HG03280 (cell line): ENCODE data around the gene AIFM1.
"Not testable (repeated sequence)": the region's sequence is repeated elsewhere in the genome, so short reads cannot be mapped to it uniquely, and the experiment has no call there.

ENCODE experiments used
- ATAC-seq: cut with Tn5 transposase; IDR thresholded peaks from one replicate; pipeline ENCODE4 v1.9.1; 2021; ENCODE audit warnings: mild to moderate bottlenecking, moderate library complexity; ENCODE audit not compliant: unreplicated experiment

AIFM1 gene

DNA sequence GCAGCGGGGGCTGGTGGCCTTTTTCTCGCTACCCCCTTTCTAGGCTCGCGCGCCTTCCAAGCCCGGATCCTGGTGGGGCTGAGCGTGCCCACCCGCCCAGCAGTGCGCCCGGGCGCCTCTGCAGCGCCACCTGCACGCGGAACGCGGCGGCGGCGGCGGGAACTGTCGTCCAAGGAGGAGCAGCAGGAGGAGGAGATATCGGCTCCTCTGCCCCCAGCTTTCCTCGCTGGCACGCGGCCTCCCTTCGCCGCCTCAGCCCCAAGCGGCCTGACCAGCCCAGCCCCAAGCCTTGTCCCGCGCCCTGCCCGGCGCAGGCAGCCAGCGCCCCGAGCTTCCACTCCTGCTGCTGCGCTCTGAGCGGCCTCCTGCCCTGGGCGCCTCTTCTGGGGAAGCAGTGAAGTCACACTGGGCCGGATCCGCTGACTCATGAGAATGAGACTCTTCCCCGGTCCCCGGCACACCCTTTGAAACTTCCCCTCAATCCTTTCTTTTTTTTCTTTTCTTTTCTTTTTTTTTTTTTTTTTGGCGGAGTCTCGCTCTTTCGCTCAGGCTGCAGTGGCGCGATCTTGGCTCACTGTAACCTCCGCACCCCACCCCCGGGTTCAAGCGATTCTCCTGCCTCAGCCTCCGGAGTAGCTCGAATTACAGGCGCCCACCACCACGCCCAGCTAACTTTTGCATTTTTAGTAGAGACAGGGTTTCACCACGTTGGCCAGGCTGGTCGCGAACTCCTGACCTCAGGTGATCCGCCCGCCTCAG lies 44.7 kb downstream of the AIFM1 start:
- peak; percentile 76 for ATAC-seq

GRCh38 chrX:130120321-130120731 lies 45.3 kb downstream of the AIFM1 start:
- ATAC-seq, result peak; percentile 39

DNA sequence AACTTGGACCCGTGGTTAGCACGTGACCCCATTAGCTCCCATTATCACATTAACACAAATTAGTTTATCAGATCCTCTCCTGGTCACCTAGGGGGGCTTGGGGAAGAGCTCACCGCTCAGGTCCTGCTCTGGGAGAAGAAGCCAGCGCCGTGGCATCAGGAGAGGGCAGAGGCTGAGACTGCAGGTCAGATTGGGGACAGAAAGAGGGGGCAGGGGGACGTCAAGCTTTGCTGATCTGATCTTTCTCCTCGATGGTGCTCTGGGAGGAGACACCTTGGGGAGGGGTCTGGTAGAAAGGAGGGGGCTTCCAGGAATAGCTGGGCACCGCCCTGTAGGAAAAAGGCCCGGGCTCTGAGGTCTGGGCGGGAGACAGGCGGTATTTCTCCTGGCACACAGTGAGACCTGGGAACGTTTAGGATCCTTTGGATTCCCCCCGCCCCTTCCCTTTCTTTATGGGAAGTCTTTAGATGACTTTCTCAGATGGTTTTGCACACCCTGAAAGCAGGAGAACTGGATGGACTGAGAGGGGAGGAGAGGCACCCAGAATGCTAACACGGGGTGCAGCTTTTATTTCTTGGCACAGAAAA lies 46.2 kb downstream of the AIFM1 start:
- no peak for ATAC-seq

- no peak for ATAC-seq
These were observed 47.0 kb downstream of the AIFM1 start for GRCh38 chrX:130118441-130119311.

DNA sequence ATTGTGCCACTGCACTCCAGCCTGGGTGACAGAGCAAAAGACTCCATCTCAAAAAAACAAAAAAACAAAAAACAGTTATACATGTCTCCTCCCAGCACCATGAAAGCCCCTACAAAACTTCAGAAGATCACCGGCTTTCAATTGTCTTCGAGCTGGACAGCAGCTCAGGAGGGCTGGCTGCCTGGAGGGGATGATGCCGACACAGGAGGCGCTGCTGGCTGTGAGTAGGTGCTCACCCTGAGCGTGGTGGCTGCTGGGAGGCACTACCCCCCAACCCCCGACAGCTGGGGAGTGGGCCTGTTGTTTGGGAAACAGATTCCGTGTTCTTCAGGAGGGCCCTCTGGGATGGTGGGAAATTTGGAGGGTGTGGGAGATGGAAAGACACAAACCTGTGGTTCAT lies 48.5 kb downstream of the AIFM1 start:
- no peak for ATAC-seq

- ATAC-seq, result not testable (repeated sequence)
These were observed 50.3 kb downstream of the AIFM1 start for GRCh38 chrX:130115119-130115885.

DNA sequence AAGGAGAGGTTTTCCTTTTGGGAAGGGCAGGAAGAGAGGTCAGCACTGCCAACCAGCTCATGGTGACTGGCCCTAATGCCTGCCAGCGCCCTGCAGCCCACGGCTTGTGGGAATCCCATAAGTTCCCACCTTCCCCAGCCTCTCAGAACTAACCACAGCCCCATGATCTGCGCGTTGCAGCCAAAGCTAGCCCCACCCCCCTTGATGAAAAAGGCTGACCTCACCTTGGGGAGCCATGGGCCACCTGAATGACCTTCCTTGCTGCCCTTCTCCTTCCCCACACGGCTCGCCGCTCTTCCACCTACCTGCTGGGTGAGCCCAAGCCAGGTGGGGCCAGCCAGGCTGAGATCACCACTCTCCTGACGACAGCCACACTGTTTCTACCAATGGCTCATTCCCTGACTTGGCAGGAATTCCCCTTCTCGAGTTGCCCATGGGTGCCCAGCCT lies 51.5 kb downstream of the AIFM1 start:
- no peak for ATAC-seq

- ATAC-seq, result no peak
These were observed 54.2 kb downstream of the AIFM1 start for GRCh38 chrX:130111220-130112154.

DNA sequence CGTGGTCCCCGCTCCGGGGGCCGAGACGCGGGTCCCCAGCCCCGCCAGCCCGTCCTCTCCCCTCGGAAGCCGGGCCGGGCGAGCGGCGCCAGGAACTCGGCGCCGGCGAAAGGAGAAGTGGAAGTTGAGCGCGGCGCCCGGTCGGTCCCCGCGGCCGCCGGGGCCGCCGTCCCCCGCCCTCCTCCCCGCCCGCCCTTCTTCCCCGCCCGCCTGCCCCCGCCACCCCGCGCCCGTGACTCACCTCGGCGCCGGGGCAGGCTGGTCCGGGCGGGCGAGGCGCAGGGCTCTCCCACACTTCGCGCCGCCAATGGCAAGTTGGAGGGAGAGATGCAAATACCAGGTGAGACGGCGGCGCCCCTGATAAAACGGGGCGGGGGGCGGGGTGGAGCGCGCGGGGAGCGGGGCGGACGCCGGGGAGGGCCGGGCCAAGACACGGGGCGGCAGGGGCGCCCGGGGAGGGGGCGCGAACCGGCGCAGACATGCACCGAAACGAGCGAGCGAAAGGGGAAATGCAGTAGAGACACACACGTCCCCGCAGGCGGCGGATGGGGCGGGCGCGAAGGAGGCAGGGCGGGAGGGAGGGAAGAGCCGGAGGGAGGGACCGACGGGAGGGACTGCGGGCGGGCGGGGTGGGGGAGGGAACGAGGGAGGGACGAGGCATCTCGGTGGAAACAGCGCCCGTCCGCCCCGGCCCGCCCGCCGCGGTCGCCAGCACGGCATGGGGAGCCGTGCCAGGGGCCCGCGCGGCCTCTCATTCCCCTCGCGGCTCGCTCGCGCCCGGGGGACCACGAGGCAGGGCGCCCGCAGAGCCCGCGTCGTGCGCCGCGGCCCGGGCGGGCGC lies 55.0 kb downstream of the AIFM1 start, which contains the start of gene ELF4:
ELF4 (minus strand) TSS at position 119 of the 841 bp plus-strand sequence. CDS start 29,167 bp downstream, outside the sequence.
- ATAC-seq, result peak; percentile 41

DNA sequence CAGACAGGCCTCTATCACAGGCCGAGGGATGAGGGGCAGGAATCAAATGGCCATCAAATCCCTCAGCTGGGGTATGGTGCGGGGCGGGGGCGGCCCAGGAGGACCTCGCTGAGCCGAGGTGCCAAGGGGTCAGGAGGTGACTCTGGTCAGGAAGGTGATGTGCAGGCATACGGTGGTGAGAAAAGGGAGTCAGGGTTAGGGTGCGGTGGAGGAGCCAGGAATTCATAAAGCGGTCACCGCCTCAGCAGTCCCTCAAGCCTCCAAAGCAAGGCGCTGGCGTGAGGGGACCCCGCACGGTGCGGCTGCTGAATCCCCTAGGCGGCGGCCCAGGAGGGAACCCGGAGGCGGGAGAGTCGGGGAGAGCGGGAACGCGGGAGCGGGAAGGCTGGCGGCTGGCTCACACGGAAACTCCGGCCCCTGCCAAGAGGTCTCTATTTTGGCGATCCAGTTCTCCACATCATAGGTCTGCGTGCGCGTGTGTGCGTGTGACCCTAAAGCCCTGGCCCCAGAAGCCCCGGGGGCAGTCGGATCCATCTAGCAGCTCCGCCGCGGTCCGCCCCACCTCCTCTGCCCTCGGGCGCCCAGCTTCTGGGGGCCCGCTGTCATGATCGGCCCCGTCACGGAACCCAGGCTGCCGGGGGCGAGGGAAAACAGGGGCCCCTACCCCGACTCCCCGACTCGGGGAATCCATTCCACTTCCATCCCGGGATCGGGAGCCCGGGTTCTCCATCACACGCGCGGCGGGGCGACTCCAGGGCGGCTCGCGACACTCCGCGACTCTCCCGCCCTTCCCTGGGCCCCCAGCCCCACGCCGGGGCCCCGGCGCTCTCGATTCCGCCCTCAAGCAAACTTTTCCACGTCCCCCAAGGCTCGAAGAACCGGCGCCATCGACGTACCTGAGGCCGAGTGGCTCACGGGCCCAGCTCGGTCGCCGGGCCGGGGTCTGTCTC lies 55.9 kb downstream of the AIFM1 start:
- peak; percentile 9 for ATAC-seq

DNA sequence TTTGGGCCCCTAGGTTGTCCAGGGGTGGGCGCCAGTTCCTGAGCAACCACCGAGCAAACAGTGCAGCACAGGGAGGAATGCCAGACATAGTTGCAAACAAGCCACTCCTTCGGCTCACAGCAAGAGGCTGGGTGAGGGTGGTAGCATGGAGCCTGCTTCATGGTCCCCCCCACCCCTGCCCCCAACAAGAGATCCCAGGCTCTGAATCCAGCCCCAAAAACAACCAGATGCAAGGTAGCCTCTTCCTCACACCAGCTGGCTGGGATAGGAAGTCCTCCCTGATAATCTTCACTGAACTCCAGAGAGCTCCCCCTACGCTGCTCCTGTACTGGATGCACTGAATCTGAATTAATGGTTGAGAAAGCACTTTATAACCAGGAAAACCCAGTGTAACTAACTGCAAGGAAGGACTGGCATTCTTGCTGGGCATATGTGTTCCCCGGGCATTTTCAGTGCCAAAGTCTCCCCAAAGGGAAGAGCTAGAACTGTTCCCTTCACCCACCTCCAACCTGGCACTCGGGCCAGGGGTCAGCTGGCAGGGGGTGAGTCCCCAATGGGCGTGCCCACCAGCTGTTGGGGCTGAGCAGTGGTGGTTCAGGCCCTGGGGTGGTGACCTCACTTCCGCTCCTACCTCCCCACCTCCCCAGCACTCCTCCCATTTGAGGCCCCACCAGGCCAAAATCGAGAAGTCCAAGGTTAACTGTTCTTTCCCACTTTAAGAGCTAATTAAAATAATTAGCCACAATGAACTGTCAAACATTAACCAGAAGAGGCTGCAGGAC lies 56.8 kb downstream of the AIFM1 start:
- ATAC-seq, result peak; percentile 57

GRCh38 chrX:130106071-130106470 lies 59.6 kb downstream of the AIFM1 start:
- ATAC-seq, result no peak

GRCh38 chrX:130105244-130105643 lies 60.4 kb downstream of the AIFM1 start:
- ATAC-seq, result no peak

GRCh38 chrX:130103605-130104004 lies 62.0 kb downstream of the AIFM1 start:
- ATAC-seq, result no peak

DNA sequence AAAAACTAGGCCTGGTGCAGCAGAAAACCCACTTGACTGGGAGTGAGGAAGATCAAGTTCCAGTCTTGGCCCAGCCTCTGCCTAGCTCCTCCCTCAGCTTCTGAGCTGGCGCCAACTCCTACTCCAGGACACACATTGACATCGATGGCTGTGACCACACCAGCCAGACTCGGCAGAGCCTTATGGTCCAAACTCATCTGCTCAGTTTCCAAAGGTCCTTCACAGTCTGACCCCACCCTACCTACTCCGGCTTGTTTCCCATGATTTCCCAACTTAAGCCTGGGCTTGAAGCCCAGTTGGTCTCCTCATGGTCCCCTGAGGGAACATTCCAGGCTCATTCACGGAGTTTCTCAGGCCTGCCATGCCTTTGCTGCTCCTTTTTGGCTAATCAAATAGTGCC lies 65.5 kb downstream of the AIFM1 start:
- no peak for ATAC-seq

DNA sequence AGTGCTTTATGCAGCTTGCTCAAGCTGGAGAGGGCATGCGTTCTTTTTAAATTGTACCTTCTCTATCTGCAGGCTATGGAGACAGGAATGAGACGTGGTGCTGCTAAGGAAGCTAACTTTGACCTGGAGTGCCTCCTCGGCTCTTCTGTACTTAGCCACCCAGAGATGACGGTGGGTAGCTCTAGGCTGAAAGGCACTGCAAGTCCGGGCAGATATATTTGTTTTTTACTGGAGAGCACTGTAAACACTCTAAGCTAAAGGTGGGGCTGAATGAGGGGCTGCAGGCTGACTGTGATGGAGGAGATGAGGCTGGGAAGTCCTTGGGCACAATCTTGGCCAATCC lies 67.5 kb downstream of the AIFM1 start:
- no peak for ATAC-seq
